Gastrocnemius medialis (tissue), 4 donors: ENCODE results near the gene JAM3.

Source experiments
- CTCF ChIP-seq, 5 experiments: fragments of 450-650 bp in 3 of 5; fragments of 200-600 bp in 2 of 5; sonication (generic) in 2 of 5; IDR thresholded peaks in 4 of 5; conservative IDR thresholded peaks in 1 of 5; 1 replicate in 4 of 5; 2 replicates in 1 of 5; pipeline ENCODE4 v1.5.1; 2016 to 2019; ENCODE audit warnings: antibody characterized with exemption in 5 of 5, mild to moderate bottlenecking in 3 of 5, moderate library complexity in 3 of 5
- POLR2A ChIP-seq, 2 donors: fragments of 450-650 bp; IDR thresholded peaks; one replicate each; pipeline ENCODE4 v1.6.1; 2017; ENCODE audit warnings: antibody characterized with exemption in 2 of 2, mild to moderate bottlenecking in 2 of 2, moderate library complexity in 2 of 2

- no peak for TF ChIP-seq POLR2A (IDR thresholded peaks at IDR 0.05)
- no peak for TF ChIP-seq CTCF (IDR thresholded peaks at IDR 0.05 in 4 of 5, conservative IDR thresholded peaks at IDR 0.05 in 1 of 5)
Observed at GRCh38 chr11:134181707-134182106, 112.8 kb downstream of the JAM3 start.
